Measurements from ENCODE around the gene SRD5A3. TPM values are rescaled to one million over a fixed set of nuclear protein-coding genes. Genes with fewer than 3 reads are reported as not detected.

The SRD5A3 gene
- total RNA-seq, 4 donors from 2014 or later, result 1.2 to 13.5 (median 4.9) TPM

- H3K4me1 ChIP-seq, result peaks cover 6 to 47% (median 34%) of the 10 kb centered on the region in 4 donors
- intact Hi-C loops (cut with DNase I; ENCODE audit: low total_unique reads) (no loop called here), in situ Hi-C loops (cut with MboI; ENCODE audit: low pct_ligation_motif_present in 1 of 4, low pct_unique_long_range_greater_than_20kb in 1 of 4, low sequenced_read_pairs in 3 of 4) (no loop called here)
- no peaks in the 10 kb centered on the region for H3K27me3 ChIP-seq
- TF ChIP-seq POLR2A (IDR thresholded peaks at IDR 0.05), result no peak
- peak in 2 of 3 donors; percentile 7 to 46 for TF ChIP-seq POLR2AphosphoS5 (IDR thresholded peaks at IDR 0.05)
- peaks cover 0 to 5% (median 0%) of the 10 kb centered on the region in 4 donors for H3K36me3 ChIP-seq
- H3K9me3 ChIP-seq, result no peaks in the 10 kb centered on the region
- H3K27ac ChIP-seq, result peak overlapping the region; percentile 97 to 100 (median 98)
- peak; percentile 57 for DNase-seq
- WGBS, 2 donors (ENCODE audit: low coverage in 1 of 2), result 0% methylated on average over 5 to 21 of the region's 41 CpGs
- peak overlapping the region; percentile 86 to 99 (median 92) for H3K4me3 ChIP-seq
Measured at GRCh38 chr4:55396308-55397125, 50.5 kb downstream of the SRD5A3 start.

- Histone ChIP-seq H3K9me3 (no peaks in the 10 kb centered on the region), H3K36me3 (peaks cover 0 to 8% (median 0%) of the 10 kb centered on the region in 4 donors), H3K27ac (peak overlapping the region; percentile 97 to 100 (median 98)), H3K4me3 (peak overlapping the region; percentile 8 to 99 (median 92)), H3K4me1 (peaks cover 6 to 47% (median 34%) of the 10 kb centered on the region in 4 donors), H3K27me3 (no peaks in the 10 kb centered on the region)
- TF ChIP-seq CTCF (IDR thresholded peaks at IDR 0.05), result no peak
- no peak for TF ChIP-seq EP300 (IDR thresholded peaks at IDR 0.05; ENCODE audit: low read depth)
- no peak for TF ChIP-seq POLR2AphosphoS5 (IDR thresholded peaks at IDR 0.05)
- no peak for TF ChIP-seq POLR2A (IDR thresholded peaks at IDR 0.05)
- in situ Hi-C loops (cut with MboI; ENCODE audit: low pct_ligation_motif_present in 1 of 4, low pct_unique_long_range_greater_than_20kb in 1 of 4, low sequenced_read_pairs in 3 of 4), result no loop called here
- no peak for DNase-seq
- intact Hi-C loops (cut with DNase I; ENCODE audit: low total_unique reads), result no loop called here
- whole genome bisulfite sequencing, 2 donors (ENCODE audit: low coverage in 1 of 2), result 6 to 33% methylated on average over 1 to 7 of the region's 7 CpGs
Measured at GRCh38 chr4:55397126-55397436, 51.0 kb downstream of the SRD5A3 start.

GRCh38 chr4:55397520-55398321, 51.7 kb downstream of the SRD5A3 start:
- intact Hi-C loops (cut with DNase I; ENCODE audit: low total_unique reads) (no loop called here), in situ Hi-C loops (cut with MboI; ENCODE audit: low pct_ligation_motif_present in 1 of 4, low pct_unique_long_range_greater_than_20kb in 1 of 4, low sequenced_read_pairs in 3 of 4) (no loop called here)
- peaks cover 6 to 47% (median 34%) of the 10 kb centered on the region in 4 donors for H3K4me1 ChIP-seq
- WGBS, 2 donors (ENCODE audit: low coverage in 1 of 2), result 44 to 56% methylated on average over 15 of the region's 15 CpGs
- H3K36me3 ChIP-seq, result peaks cover 0 to 8% (median 0%) of the 10 kb centered on the region in 4 donors
- peak; percentile 48 for TF ChIP-seq POLR2A (IDR thresholded peaks at IDR 0.05)
- TF ChIP-seq CTCF (IDR thresholded peaks at IDR 0.05), result no peak
- peak; percentile 30 to 64 (median 53) for TF ChIP-seq POLR2AphosphoS5 (IDR thresholded peaks at IDR 0.05)
- H3K9me3 ChIP-seq, result no peaks in the 10 kb centered on the region
- peak overlapping the region; percentile 97 to 100 (median 98) for H3K27ac ChIP-seq
- peak overlapping the region in 3 of 4 donors; percentile 86 to 99 (median 97) for H3K4me3 ChIP-seq
- DNase-seq, result no peak
- H3K27me3 ChIP-seq, result no peaks in the 10 kb centered on the region

GRCh38 chr4:55398461-55398860, 52.4 kb downstream of the SRD5A3 start:
- Histone ChIP-seq H3K27me3 (no peaks in the 10 kb centered on the region), H3K27ac (peak overlapping the region; percentile 97 to 100 (median 98)), H3K9me3 (no peaks in the 10 kb centered on the region), H3K4me3 (peak overlapping the region in 3 of 4 donors; percentile 86 to 99 (median 97)), H3K36me3 (peaks cover 0 to 8% (median 0%) of the 10 kb centered on the region in 4 donors), H3K4me1 (peaks cover 6 to 47% (median 34%) of the 10 kb centered on the region in 4 donors)
- intact Hi-C loops (cut with DNase I; ENCODE audit: low total_unique reads), result no loop called here
- WGBS, 2 donors (ENCODE audit: low coverage in 1 of 2), result 17 to 21% methylated on average over 1 of the region's 1 CpG
- in situ Hi-C loops (cut with MboI; ENCODE audit: low pct_ligation_motif_present in 1 of 4, low pct_unique_long_range_greater_than_20kb in 1 of 4, low sequenced_read_pairs in 3 of 4), result no loop called here
- TF ChIP-seq POLR2A (IDR thresholded peaks at IDR 0.05) (no peak), POLR2AphosphoS5 (IDR thresholded peaks at IDR 0.05) (no peak), CTCF (IDR thresholded peaks at IDR 0.05) (no peak), EP300 (IDR thresholded peaks at IDR 0.05; ENCODE audit: low read depth) (no peak)
- DNase-seq, result no peak
